HG02642 (cell line): ENCODE data around the gene MAML3.

Experiments used
- ATAC-seq: cut with Tn5 transposase; IDR thresholded peaks from one replicate; pipeline ENCODE4 v1.9.1; 2021; ENCODE audit warnings: mild to moderate bottlenecking; ENCODE audit not compliant: unreplicated experiment, poor library complexity

MAML3 gene

DNA sequence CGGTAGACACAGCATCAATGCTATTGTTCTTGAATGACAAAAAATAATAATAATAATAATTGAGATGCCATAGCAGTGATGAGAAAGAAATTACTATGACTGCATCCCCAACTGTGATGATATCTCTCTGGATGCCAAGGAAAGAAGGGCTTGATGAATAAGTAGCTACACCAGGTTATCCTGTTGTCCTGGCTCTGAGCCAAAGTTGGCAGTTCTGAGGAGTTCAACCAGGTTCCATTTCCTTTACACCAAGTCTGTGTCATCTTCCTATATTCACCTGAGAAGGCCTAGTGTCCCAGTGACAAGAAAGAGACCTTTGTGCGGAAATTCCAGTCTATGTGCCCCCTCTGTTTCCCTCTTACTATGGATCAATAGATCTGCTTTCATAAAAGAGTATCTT lies 3.4 kb upstream of the MAML3 start:
- no peak for ATAC-seq

DNA sequence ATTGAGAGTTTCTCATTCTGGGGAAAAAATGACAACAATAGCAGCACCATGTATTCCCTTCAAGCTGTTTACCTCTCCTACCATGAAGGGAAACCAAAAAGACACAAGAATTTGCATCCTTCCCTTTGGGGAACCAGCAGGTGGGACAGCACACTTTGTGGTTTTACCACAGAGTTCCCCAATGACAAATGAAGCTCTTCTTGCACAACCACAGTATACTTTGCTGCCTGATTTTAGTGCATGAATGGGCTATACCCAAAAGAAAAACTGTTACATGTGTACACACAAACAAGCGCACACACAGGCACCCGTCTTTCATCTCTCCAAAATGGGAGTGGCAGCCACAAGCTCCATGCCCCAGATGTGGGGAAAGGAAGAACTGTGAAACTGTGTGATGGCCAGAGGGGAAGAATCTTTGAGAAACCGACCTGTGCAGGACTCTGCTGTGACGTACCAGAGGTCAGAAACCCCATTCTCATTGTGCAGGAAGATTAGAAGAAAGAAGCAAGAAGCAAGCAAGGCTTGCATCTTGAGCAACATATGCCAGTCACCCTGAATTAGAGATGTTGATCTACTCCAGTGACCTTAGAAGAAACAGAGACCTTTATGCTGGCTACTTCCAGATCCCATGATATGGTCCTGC lies 2.7 kb upstream of the MAML3 start:
- ATAC-seq = peak; percentile 76

DNA sequence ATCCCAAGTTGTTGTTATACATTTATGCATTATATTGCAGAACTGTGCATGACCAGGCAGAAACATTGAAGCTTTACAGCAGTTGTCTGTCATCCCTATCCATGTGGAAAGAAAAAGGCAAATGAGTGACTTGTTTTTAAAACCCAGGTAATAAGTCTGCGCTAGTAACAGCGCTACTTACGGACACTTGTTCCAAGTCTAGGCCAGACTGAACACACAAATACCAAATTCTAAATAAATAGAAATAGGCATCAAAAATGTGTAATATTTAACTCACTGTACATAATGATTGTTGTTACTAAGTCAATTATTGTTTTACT lies 548 bp upstream of the MAML3 start:
- no peak for ATAC-seq

- ATAC-seq = no peak
Observed at GRCh38 chr4:140153419-140153717, 616 bp downstream of the MAML3 start.

DNA sequence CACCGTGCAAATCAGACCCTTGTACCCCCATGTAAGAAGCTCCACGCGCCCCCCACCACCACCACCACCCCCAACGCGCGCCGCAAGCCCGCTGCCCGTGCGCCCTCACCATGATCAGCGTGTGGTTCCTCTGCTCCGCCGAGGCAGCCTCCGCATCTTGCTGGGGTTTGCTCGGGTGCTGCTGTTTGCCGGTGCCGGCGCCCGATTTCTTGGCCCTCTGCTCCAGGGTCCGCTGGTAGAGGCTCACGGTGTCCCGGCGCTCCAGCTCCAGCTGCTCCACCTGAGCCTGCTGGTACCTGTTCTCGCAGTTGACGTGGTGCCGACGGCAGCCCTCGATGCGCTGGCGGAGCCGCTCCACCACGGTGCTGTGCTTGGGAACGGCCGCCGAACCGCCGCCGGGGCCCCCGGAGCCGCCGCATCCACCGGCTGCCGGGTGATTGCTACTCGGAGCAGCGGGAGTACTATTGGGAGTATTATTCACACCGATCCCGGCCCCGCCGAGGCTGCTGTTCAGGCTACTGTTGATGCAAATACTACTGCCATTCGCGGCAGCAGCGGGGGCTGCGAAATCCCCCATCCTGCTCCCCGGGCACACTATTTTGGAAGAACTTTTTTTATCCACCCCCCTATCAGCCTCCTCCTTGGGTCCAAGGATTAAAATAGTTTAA lies 1.1 kb downstream of the MAML3 start:
- ATAC-seq = no peak

DNA sequence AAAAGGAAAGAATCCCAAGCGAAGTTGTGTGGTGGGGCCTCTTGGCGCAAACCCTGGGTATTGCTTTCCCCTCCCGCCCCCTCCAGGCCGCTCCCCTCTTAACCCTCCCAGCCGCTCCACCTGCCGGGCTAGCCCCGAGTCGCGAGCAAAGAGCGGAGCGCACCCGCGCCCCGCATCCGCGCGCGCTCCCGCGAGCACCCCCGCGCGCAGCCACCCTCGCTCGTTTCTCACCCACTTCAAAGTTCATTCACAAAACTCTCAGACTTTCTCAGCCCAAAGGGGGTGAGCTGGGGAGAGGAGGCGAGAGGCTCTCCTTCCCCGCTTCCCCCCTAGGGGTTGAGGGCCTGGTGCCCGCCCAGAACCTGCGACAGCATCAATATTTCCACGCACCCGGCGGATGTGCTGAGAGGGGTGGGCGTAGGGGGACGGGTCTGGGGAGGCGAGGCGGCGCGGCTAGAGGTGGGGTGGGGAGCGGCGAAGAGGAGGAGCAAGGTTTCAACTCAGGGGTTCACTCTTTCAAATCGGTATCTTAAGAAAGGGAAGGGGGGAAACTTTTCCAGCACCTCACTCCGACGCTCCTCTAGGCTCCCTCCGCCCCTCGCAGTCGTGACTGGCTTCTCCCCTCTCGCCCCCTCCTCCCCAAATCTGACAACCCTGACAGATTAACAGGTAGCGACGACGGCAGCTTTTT lies 1.8 kb downstream of the MAML3 start:
- no peak for ATAC-seq

DNA sequence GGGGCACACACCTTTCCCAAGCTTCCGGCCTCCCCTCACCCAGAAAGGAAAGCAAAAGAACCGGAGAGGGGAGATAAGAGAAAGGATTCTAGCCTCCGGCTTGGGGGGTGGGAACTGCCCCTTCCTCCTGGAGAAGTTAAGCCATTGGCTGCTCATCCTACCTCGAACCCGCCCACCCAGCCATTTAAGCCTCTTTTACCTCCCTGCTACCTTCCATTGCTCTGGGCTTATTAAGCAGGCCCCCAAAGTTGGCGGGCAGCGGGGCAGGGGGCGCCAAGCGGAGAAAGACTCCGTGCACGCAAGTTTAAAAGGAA lies 2.3 kb downstream of the MAML3 start:
- no peak for ATAC-seq

GRCh38 chr4:140150886-140151698 lies 2.9 kb downstream of the MAML3 start:
- peak; percentile 30 for ATAC-seq

- ATAC-seq = no peak
Observed at GRCh38 chr4:140150636-140150885, 3.4 kb downstream of the MAML3 start.

DNA sequence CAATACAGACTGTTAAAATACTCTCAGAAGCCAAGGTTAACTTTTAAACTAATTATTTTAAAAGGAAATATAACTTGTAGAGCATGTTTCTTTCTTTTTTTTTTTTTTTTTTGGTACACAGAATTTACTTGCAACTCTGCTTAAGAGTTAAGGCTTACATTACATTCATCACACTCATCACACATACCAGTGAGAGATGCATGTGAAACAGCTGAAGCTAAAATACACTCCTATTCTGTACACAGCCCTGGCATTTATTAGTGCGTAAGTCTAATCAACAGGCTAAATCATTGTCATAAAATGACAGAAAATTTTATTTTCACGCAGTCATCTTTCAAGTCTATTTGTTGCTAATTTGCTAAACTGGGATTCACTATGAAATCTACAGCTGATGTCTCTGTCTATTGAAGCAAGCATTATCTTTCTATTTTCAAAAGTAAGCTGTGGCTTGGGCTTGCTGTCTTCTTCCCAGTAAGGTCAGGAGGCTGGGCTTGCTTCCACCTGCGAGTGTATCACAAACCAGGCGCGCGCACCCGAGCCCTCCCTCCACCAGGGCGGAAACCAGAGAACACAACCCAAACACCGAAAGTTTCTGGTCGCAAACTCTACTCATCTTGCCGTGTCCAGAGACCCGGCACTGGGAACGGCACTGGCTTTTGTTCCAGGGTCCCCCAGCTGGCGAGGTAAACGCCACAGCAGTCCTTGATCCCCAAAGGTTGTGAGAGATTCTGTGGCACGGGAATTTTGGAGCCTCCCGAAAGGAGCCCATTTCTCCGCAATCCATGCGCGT lies 3.9 kb downstream of the MAML3 start:
- no peak for ATAC-seq

- ATAC-seq = no peak
Observed at GRCh38 chr4:140144050-140144449, 9.9 kb downstream of the MAML3 start.

DNA sequence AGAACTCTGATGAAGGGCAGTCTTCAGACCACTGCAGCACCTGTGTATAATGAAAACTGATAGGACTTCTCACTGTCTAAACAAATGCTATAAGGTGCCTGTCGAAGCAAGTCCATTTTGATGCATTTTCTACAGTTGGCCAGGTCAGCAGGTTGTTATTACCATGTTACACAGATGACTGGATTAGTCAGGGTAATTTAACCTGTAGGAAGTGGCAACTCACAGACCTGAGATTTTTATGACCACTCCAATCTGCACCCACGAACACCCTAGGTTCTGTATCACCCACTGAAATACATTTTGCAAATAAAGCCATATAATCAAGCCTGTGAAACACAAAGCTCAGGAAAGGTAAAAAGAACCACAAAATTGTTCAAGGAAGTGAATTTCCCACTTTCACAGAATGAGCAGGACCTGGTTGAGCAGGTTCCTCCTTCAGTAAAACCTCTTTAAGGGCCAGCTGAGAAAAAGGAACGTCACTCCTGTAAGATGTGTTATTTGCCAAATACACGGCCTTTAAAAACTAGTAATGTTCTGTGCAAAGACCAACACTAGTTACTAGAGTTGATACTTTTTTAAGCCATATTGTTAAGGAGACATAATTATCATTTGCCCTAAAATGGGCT lies 12.7 kb downstream of the MAML3 start:
- no peak for ATAC-seq

DNA sequence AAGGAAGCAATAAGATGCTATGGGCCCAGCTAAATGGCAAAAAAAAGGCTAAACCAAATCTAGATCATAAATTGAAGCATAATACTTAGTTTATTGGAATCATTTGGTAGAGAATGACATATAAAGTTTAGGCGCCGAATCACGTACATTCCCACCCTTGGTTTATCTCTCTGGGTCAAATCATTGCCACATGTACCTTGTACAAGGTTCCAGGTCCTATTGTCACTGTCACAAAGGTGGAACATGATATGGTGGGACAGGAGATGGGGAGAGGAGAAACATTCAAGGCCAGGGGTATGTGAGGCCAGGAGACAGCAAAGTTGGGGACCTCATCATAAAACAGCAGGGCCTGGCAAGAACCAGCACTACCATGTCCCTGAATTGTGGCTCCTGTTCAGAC lies 13.4 kb downstream of the MAML3 start:
- no peak for ATAC-seq

DNA sequence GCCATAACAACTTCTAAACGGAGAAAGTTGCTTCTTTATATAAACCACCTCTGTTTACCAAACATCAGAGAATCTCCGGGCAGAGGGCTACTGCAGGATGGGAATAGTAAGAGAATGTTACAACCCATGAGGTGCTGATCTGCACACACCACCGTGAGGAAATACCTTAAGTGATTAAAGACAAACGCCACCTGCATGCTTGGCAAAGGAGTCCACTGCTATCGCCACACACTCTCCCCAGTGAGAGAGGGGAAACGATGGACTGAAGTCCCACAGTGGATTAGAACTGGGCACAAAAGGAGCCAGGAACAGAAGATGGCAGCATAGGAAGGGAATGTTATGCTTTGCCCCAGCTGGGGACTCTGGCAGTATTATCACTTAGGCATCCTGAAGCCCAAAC lies 15.6 kb downstream of the MAML3 start:
- ATAC-seq = no peak

GRCh38 chr4:140137671-140138070 lies 16.3 kb downstream of the MAML3 start:
- ATAC-seq = no peak

DNA sequence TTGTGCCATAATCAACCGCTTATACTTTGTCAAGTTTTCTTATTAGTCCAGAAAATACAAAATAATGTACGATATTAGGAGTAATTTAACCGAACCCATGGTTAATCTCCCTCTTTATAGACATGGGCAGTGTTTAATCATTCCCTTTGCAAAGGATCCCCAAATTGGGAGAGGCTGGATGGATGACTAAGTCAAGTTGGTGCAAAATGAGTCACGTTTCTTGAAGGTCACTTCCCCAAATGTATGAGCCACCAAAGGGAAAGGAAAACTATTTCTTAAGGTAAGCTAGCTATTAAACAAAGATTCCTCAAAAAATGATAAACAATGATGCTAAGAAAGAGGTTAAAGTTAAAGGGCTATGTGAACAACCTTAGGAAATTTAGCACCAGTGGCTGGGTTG lies 17.5 kb downstream of the MAML3 start:
- no peak for ATAC-seq

DNA sequence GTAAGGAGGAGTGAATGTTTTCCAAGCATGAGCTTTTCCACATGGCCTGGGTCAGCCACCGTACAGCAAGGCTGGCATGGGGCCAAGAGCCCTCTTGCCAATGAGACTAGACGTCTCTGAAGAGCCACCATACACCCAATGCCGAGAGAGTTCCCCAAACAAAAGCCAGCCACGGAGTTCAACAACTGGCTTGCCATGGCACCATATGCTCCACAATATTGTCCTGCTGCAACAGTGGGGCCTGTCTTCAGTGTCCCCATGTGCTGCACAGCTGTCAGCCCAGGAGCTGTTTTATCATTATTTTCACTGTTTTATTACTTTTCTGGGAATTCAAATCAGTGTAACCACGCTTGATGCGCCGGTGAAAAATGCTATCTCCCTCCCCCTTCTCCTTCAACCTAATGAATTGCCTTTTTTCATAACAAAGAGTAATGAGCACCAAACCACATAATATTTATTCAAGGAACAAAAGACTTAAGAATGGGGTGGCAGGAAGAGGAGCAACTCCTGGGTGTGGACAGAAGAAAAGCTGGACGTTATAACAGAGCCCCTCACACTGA lies 18.4 kb downstream of the MAML3 start:
- ATAC-seq = no peak

GRCh38 chr4:140134746-140135425 lies 19.1 kb downstream of the MAML3 start:
- no peak for ATAC-seq

GRCh38 chr4:140133576-140133975 lies 20.4 kb downstream of the MAML3 start:
- no peak for ATAC-seq
